Loucy (cell line): ENCODE measurements around the gene MRAP.

Experiments used
- H2AFZ ChIP-seq: fragments of 200-600 bp; sonication (generic); 2 replicates; pipeline ENCODE4 v1.6.0; 2016; ENCODE audit warnings: antibody characterized with exemption, mild to moderate bottlenecking, low read length, moderate library complexity
- H3F3A ChIP-seq: fragments of 200-600 bp; 2 replicates; pipeline ENCODE4 v1.6.0; 2016; ENCODE audit warnings: antibody characterized with exemption, low read depth, mild to moderate bottlenecking
- H3K27me3 ChIP-seq: fragments of 200-600 bp; sonication (generic); 2 replicates; pipeline ENCODE4 v1.6.1; 2014; ENCODE audit warnings: low read length, mild to moderate bottlenecking; ENCODE audit not compliant: insufficient read depth, poor library complexity, severe bottlenecking
- H3K36me3 ChIP-seq: fragments of 200-600 bp; sonication (generic); 2 replicates; pipeline ENCODE4 v1.6.1; 2016; ENCODE audit warnings: low read length; ENCODE audit not compliant: insufficient read depth
- H3K4me1 ChIP-seq: fragments of 200-600 bp; sonication (generic); 2 replicates; pipeline ENCODE4 v1.5.1; 2014; ENCODE audit warnings: low read length, mild to moderate bottlenecking; ENCODE audit not compliant: insufficient read depth, poor library complexity, severe bottlenecking
- H3K4me2 ChIP-seq: fragments of 200-600 bp; sonication (generic); 2 replicates; pipeline ENCODE4 v1.6.0; 2014; ENCODE audit warnings: antibody characterized with exemption, low read length, low read depth, mild to moderate bottlenecking; ENCODE audit not compliant: poor library complexity, severe bottlenecking
- H3K4me3 ChIP-seq: fragments of 200-600 bp; sonication (generic); 2 replicates; pipeline ENCODE4 v1.5.1; 2014; ENCODE audit warnings: low read length, mild to moderate bottlenecking, mixed read lengths; ENCODE audit not compliant: poor library complexity, severe bottlenecking
- H3K79me2 ChIP-seq: fragments of 200-600 bp; sonication (generic); 2 replicates; pipeline ENCODE4 v1.6.1; 2014; ENCODE audit warnings: low read length; ENCODE audit not compliant: insufficient read depth
- H3K9ac ChIP-seq: fragments of 200-600 bp; sonication (generic); 2 replicates; pipeline ENCODE4 v1.6.0; 2014; ENCODE audit warnings: mild to moderate bottlenecking, low read depth, low read length, moderate library complexity; ENCODE audit not compliant: poor library complexity, severe bottlenecking
- H3K9me2 ChIP-seq: fragments of 200-600 bp; sonication (generic); replicated peaks from 2 replicates; pipeline ENCODE4 v1.6.1; 2016; ENCODE audit warnings: low read depth, low read length, mixed read lengths
- H3K9me3 ChIP-seq: fragments of 200-600 bp; sonication (generic); 2 replicates; pipeline ENCODE4 v1.6.1; 2014; ENCODE audit warnings: mild to moderate bottlenecking, antibody characterized with exemption, low read length, low read depth; ENCODE audit not compliant: insufficient read depth
- H4K20me1 ChIP-seq: fragments of 200-600 bp; sonication (generic); 2 replicates; pipeline ENCODE4 v1.6.0; 2014; ENCODE audit warnings: antibody characterized with exemption, low read length, mild to moderate bottlenecking; ENCODE audit not compliant: insufficient read depth, poor library complexity, severe bottlenecking
- EZH2phosphoT487 ChIP-seq: fragments of 200-600 bp; IDR thresholded peaks from 2 replicates; pipeline ENCODE4 v1.6.1; 2018; ENCODE audit warnings: antibody characterized with exemption, mild to moderate bottlenecking, moderate library complexity, borderline replicate concordance
- TF ChIP-seq, protein P1 (sequence below): fragments of 200-600 bp; sonication (generic); conservative IDR thresholded peaks from 2 replicates; pipeline ENCODE4 v1.5.1; 2014; ENCODE audit warnings: mild to moderate bottlenecking, antibody characterized with exemption, low read length

Gene MRAP

DNA sequence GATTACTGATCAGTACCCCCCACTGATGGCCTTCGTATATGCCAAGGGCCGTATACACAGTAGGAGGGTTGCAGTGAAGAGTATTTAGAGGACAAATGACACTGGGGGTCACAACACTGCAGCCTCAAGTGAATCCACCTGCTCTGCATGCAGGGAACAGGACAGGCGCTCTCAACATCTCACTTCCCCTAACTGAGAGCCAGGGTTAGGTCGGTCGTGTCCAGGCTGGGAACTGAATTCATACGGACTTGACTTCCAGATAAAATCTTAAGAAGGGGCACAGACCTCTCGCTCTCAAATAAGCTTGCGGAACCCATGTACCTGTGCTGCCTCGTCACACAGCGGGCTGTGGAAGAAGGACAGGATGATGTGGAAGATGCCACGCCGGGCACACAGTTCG, 22.8 kb downstream of the MRAP start:
- no peaks in the 10 kb centered on the region for H3K79me2 ChIP-seq
- no peaks in the 10 kb centered on the region for H3F3A ChIP-seq
- H3K4me3 ChIP-seq, result no peak overlapping the region
- no peak overlapping the region for H2AFZ ChIP-seq
- no peaks in the 10 kb centered on the region for H3K9me2 ChIP-seq
- no peaks in the 10 kb centered on the region for H4K20me1 ChIP-seq
- H3K4me2 ChIP-seq, result no peak overlapping the region
- no peaks in the 10 kb centered on the region for H3K4me1 ChIP-seq
- H3K9me3 ChIP-seq, result no peaks in the 10 kb centered on the region
- peaks cover 32% of the 10 kb centered on the region; the same call in 1 of the 2 replicates for H3K36me3 ChIP-seq
- H3K9ac ChIP-seq, result no peak overlapping the region
- TF ChIP-seq, protein P1, sequence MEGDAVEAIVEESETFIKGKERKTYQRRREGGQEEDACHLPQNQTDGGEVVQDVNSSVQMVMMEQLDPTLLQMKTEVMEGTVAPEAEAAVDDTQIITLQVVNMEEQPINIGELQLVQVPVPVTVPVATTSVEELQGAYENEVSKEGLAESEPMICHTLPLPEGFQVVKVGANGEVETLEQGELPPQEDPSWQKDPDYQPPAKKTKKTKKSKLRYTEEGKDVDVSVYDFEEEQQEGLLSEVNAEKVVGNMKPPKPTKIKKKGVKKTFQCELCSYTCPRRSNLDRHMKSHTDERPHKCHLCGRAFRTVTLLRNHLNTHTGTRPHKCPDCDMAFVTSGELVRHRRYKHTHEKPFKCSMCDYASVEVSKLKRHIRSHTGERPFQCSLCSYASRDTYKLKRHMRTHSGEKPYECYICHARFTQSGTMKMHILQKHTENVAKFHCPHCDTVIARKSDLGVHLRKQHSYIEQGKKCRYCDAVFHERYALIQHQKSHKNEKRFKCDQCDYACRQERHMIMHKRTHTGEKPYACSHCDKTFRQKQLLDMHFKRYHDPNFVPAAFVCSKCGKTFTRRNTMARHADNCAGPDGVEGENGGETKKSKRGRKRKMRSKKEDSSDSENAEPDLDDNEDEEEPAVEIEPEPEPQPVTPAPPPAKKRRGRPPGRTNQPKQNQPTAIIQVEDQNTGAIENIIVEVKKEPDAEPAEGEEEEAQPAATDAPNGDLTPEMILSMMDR, result no peak
- TF ChIP-seq EZH2phosphoT487, result no peak
- H3K27me3 ChIP-seq, result no peaks in the 10 kb centered on the region

DNA sequence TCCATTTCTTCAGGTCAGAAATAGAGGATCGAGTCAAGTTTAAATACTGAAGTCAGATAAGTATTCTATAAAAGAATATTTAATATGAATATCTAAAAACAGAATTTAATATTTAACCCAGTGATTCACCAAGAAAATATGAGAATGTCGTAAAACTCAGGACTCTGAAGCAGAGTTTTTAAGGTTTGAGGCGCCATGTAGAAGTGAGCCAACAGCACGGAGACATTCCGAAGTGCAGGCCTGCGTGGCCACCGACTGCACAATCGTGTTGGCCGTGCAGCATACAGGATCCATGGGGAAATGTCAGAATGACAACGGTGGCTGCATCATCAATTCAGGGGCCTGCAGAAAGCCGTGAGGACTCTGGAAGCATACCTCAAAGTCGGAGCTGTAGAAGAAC, 23.4 kb downstream of the MRAP start:
- Histone ChIP-seq H3F3A (no peaks in the 10 kb centered on the region), H3K9me3 (no peaks in the 10 kb centered on the region), H3K4me1 (no peaks in the 10 kb centered on the region), H4K20me1 (no peaks in the 10 kb centered on the region), H3K9ac (no peak overlapping the region), H2AFZ (no peak overlapping the region), H3K9me2 (no peaks in the 10 kb centered on the region), H3K27me3 (no peaks in the 10 kb centered on the region), H3K4me2 (no peak overlapping the region), H3K4me3 (no peak overlapping the region), H3K36me3 (peaks cover 32% of the 10 kb centered on the region; the same call in 1 of the 2 replicates), H3K79me2 (no peaks in the 10 kb centered on the region)
- TF ChIP-seq EZH2phosphoT487, result no peak
- TF ChIP-seq, protein P1, result no peak

DNA sequence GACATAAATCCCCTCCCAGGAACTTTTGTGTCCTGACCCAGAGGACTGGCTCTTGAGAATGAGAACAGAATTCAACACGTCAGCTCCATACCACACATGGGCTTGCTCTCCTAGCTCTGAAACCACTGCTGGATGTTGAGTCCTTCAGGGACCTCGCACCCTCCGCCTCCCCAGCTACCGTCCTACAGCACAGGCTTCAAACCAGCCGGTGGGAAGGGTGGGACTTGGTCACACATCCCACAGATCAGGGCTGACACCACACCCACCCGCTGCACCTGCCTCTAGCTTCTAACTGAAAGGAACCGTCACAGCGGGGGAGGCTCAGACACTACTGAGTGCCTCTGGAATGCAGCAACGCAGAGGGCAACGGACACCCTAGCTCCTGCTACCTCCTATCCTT, 24.0 kb downstream of the MRAP start:
- Histone ChIP-seq H3K9me3 (no peaks in the 10 kb centered on the region), H3K36me3 (peaks cover 32% of the 10 kb centered on the region; the same call in 1 of the 2 replicates), H3K4me3 (no peak overlapping the region), H2AFZ (no peak overlapping the region), H3K4me1 (no peaks in the 10 kb centered on the region), H3K9ac (no peak overlapping the region), H3K4me2 (no peak overlapping the region), H3K9me2 (no peaks in the 10 kb centered on the region), H4K20me1 (no peaks in the 10 kb centered on the region), H3K79me2 (no peaks in the 10 kb centered on the region), H3K27me3 (no peaks in the 10 kb centered on the region), H3F3A (no peaks in the 10 kb centered on the region)
- TF ChIP-seq EZH2phosphoT487, result no peak
- TF ChIP-seq, protein P1, result no peak
